SK-N-SH treated with all-trans-retinoic acid at 6 μM for 48 hours (cell line): ENCODE results near the gene CENPB.

Experiments
- ARNTL ChIP-seq: fragments of 450-650 bp; formaldehyde crosslinking; IDR thresholded peaks from 2 replicates; pipeline ENCODE4 v1.5.0; 2020; ENCODE audit warnings: low read depth, mild to moderate bottlenecking, moderate library complexity, borderline replicate concordance
- CREB5 ChIP-seq: fragments of 250-450 bp; sonication (Bioruptor Pico); IDR thresholded peaks from 2 replicates; pipeline ENCODE4 v1.5.1; 2020; ENCODE audit warnings: low read depth, mild to moderate bottlenecking, moderate library complexity
- CSDC2 ChIP-seq: fragments of 250-450 bp; sonication (Bioruptor Pico); IDR thresholded peaks from 2 replicates; pipeline ENCODE4 v1.5.0; 2020; ENCODE audit warnings: mild to moderate bottlenecking, moderate library complexity
- ESRRG ChIP-seq: fragments of 250-450 bp; sonication (Bioruptor Pico); IDR thresholded peaks from 2 replicates; pipeline ENCODE4 v1.6.1; 2021; ENCODE audit warnings: mild to moderate bottlenecking
- GLIS3 ChIP-seq: fragments of 250-450 bp; sonication (Bioruptor Pico); IDR thresholded peaks from 2 replicates; pipeline ENCODE4 v1.5.0; 2020; ENCODE audit warnings: mild to moderate bottlenecking, moderate library complexity
- ISL1 ChIP-seq: fragments of 250-450 bp; sonication (Bioruptor Pico); IDR thresholded peaks from 2 replicates; pipeline ENCODE4 v2.1.2; 2022; ENCODE audit warnings: mild to moderate bottlenecking, moderate library complexity
- PATZ1 ChIP-seq: fragments of 250-450 bp; sonication (Bioruptor Pico); IDR thresholded peaks from 2 replicates; pipeline ENCODE4 v1.8.0; 2020; ENCODE audit warnings: mild to moderate bottlenecking, moderate library complexity, borderline replicate concordance
- RARB ChIP-seq: fragments of 250-450 bp; sonication (Bioruptor Pico); IDR thresholded peaks from 2 replicates; pipeline ENCODE4 v1.8.0; 2021; ENCODE audit warnings: mild to moderate bottlenecking, moderate library complexity
- TOX ChIP-seq: fragments of 250-450 bp; sonication (Bioruptor Pico); IDR thresholded peaks from 2 replicates; pipeline ENCODE4 v1.8.0; 2021; ENCODE audit warnings: mild to moderate bottlenecking, moderate library complexity, borderline replicate concordance
- ZC3H10 ChIP-seq: fragments of 250-450 bp; sonication (Bioruptor Pico); IDR thresholded peaks from 2 replicates; pipeline ENCODE4 v1.5.1; 2021; ENCODE audit warnings: mild to moderate bottlenecking, moderate library complexity
- ZFP30 ChIP-seq: fragments of 450-650 bp; formaldehyde crosslinking; IDR thresholded peaks from 2 replicates; pipeline ENCODE4 v1.5.0; 2022; ENCODE audit warnings: mild to moderate bottlenecking, moderate library complexity
- ZNF8 ChIP-seq: fragments of 450-650 bp; formaldehyde crosslinking; IDR thresholded peaks from 2 replicates; pipeline ENCODE4 v1.5.0; 2020; ENCODE audit warnings: mild to moderate bottlenecking, moderate library complexity

GRCh38 chr20:3826420-3826819 lies 39.9 kb upstream of the CENPB start:
- TF ChIP-seq ZNF8 (CRISPR knock-in tag) (no peak), ESRRG (CRISPR knock-in tag) (no peak), PATZ1 (CRISPR knock-in tag) (no peak), CSDC2 (CRISPR knock-in tag) (no peak), CREB5 (CRISPR knock-in tag) (no peak), TOX (no peak), RARB (no peak), ZFP30 (CRISPR knock-in tag) (no peak), GLIS3 (no peak), ARNTL (no peak), ZC3H10 (CRISPR knock-in tag) (no peak), ISL1 (CRISPR knock-in tag) (no peak)
